Progenitor cell of endocrine pancreas (in vitro differentiated cells): ENCODE results near the gene PTH2R. TPM values are rescaled to one million over a fixed set of nuclear protein-coding genes. Genes with fewer than 3 reads are reported as not detected.
"Not testable (repeated sequence)": the region's sequence is repeated elsewhere in the genome, so short reads cannot be mapped to it uniquely, and the experiment has no call there.

Experiments
- DNase-seq: peaks from one replicate; pipeline ENCODE4 v3.0.0; 2021; ENCODE audit warnings: low spot score; ENCODE audit not compliant: unreplicated experiment
- H3K27ac Mint-ChIP-seq: 2 replicates; pipeline ENCODE4 v1.8.0; 2021; ENCODE audit warnings: mild to moderate bottlenecking, moderate library complexity, mixed read lengths
- H3K27me3 Mint-ChIP-seq: 2 replicates; pipeline ENCODE4 v1.8.0; 2021; ENCODE audit warnings: mixed read lengths
- H3K36me3 Mint-ChIP-seq: 2 replicates; pipeline ENCODE4 v1.8.0; 2022; ENCODE audit warnings: mixed read lengths; ENCODE audit not compliant: insufficient read depth
- H3K4me1 Mint-ChIP-seq: 2 replicates; pipeline ENCODE4 v1.8.0; 2021; ENCODE audit warnings: low read depth, mixed read lengths
- H3K4me3 Mint-ChIP-seq: 2 replicates; pipeline ENCODE4 v1.8.0; 2021; ENCODE audit warnings: low read depth, mild to moderate bottlenecking, moderate library complexity, mixed read lengths
- H3K9me3 Mint-ChIP-seq: 2 replicates; pipeline ENCODE4 v1.8.0; 2021; ENCODE audit warnings: low read depth, mixed read lengths
- CTCF ChIP-seq: fragments of 200-600 bp; sonication (generic); IDR thresholded peaks from one replicate; pipeline ENCODE4 v1.5.0; 2021; ENCODE audit warnings: antibody characterized with exemption, mild to moderate bottlenecking; ENCODE audit not compliant: unreplicated experiment
- total RNA-seq: library from RNA; stranded (reverse); gene quantifications from 2 replicates; pipeline ENCODE4 v1.2.1, GENCODE V29; 2021

The PTH2R gene
- total RNA-seq, 1 donor from 2014 or later = 3.5 TPM

GRCh38 chr2:208511016-208511415 is 104.4 kb downstream of the PTH2R start:
- H3K4me3 Mint-ChIP-seq = no peak overlapping the region
- H3K27ac Mint-ChIP-seq = no peak overlapping the region
- peaks cover 9% of the 10 kb centered on the region for H3K36me3 Mint-ChIP-seq
- no peaks in the 10 kb centered on the region for H3K27me3 Mint-ChIP-seq
- H3K4me1 Mint-ChIP-seq = peaks cover 6% of the 10 kb centered on the region
- DNase-seq = no peak
- TF ChIP-seq CTCF = no peak
- peaks cover 42% of the 10 kb centered on the region for H3K9me3 Mint-ChIP-seq

GRCh38 chr2:208511573-208511972 is 105.0 kb downstream of the PTH2R start:
- no peak for DNase-seq
- H3K9me3 Mint-ChIP-seq = peaks cover 40% of the 10 kb centered on the region
- TF ChIP-seq CTCF = no peak

GRCh38 chr2:208515099-208515498 is 108.5 kb downstream of the PTH2R start:
- H3K27ac Mint-ChIP-seq = no peak overlapping the region
- peaks cover 18% of the 10 kb centered on the region for H3K9me3 Mint-ChIP-seq
- TF ChIP-seq CTCF = no peak

More at GRCh38 chr2:208511573-208511972, 105.0 kb downstream of the PTH2R start:
- H3K4me1 Mint-ChIP-seq = peaks cover 6% of the 10 kb centered on the region
- no peak overlapping the region for H3K4me3 Mint-ChIP-seq
- no peak overlapping the region for H3K27ac Mint-ChIP-seq
- no peaks in the 10 kb centered on the region for H3K27me3 Mint-ChIP-seq
- peaks cover 8% of the 10 kb centered on the region for H3K36me3 Mint-ChIP-seq

GRCh38 chr2:208523069-208523468 is 116.5 kb downstream of the PTH2R start:
- H3K27ac Mint-ChIP-seq, H3K4me1 Mint-ChIP-seq, H3K4me3 Mint-ChIP-seq, H3K27me3 Mint-ChIP-seq, H3K36me3 Mint-ChIP-seq, DNase-seq: not testable (repeated sequence)
- peaks cover 34% of the 10 kb centered on the region for H3K9me3 Mint-ChIP-seq

More at GRCh38 chr2:208515099-208515498, 108.5 kb downstream of the PTH2R start:
- Mint-ChIP-seq H3K36me3 (peaks cover 5% of the 10 kb centered on the region), H3K27me3 (no peaks in the 10 kb centered on the region), H3K4me1 (no peaks in the 10 kb centered on the region), H3K4me3 (no peak overlapping the region)
- DNase-seq = no peak

- not testable (repeated sequence) for H3K27ac Mint-ChIP-seq, H3K36me3 Mint-ChIP-seq, H3K4me3 Mint-ChIP-seq, DNase-seq, H3K4me1 Mint-ChIP-seq, H3K27me3 Mint-ChIP-seq
- peaks cover 32% of the 10 kb centered on the region for H3K9me3 Mint-ChIP-seq
These were observed 118.6 kb downstream of the PTH2R start for GRCh38 chr2:208525165-208525564.

GRCh38 chr2:208529796-208530195 is 123.2 kb downstream of the PTH2R start:
- no peak for TF ChIP-seq CTCF
- Mint-ChIP-seq H3K36me3 (no peaks in the 10 kb centered on the region), H3K4me3 (no peak overlapping the region), H3K9me3 (no peaks in the 10 kb centered on the region), H3K27ac (no peak overlapping the region), H3K4me1 (peaks cover 9% of the 10 kb centered on the region), H3K27me3 (no peaks in the 10 kb centered on the region)
- DNase-seq = no peak
